SK-N-SH (cell line): Measurements from ENCODE around the gene KIAA1210. TPM values are rescaled to one million over a fixed set of nuclear protein-coding genes. Genes with fewer than 3 reads are reported as not detected.

Experiments used
- CTCF ChIA-PET: fragments of 300-600, 350-600 bp; formaldehyde crosslinking; extraction: SDS; loops from one replicate; lab custom pipeline; 2021; lab: Yijun Ruan, JAX
- POLR2A ChIA-PET: fragments of 350-600 bp; sonication (Branson Sonifier 250); formaldehyde crosslinking; extraction: SDS; loops from one replicate; lab custom pipeline; 2020; ENCODE audit warnings: antibody characterized with exemption, inconsistent platforms; lab: Yijun Ruan, JAX
- DNase-seq: peaks from one replicate; pipeline ENCODE4 v3.0.0; 2012
- H2AFZ ChIP-seq: fragments of 200-600 bp; sonication (generic); 2 replicates; pipeline ENCODE4 v1.8.1; 2016; ENCODE audit warnings: antibody characterized with exemption, mild to moderate bottlenecking, low read depth
- H3F3A ChIP-seq: fragments of 200-600 bp; sonication (generic); replicated peaks from 2 replicates; pipeline ENCODE3; 2016; ENCODE audit warnings: antibody characterized with exemption, mild to moderate bottlenecking; ENCODE audit not compliant: insufficient read depth
- H3K27ac ChIP-seq, 2 experiments: fragments of 200-500 bp in 1 of 2; fragments of 200-600 bp in 1 of 2; sonication (Bioruptor generic) in 1 of 2; sonication (generic), shearing (Covaris generic) in 1 of 2; 2 replicates each; pipeline versions ENCODE4 v1.5.1 to v1.6.1; 2014 to 2016; ENCODE audit warnings: low read depth in 2 of 2, inconsistent platforms in 1 of 2, low read length in 1 of 2, mild to moderate bottlenecking in 1 of 2, mixed read lengths in 1 of 2
- H3K27me3 ChIP-seq: fragments of 200-600 bp; sonication (generic), shearing (Covaris generic); 2 replicates; pipeline ENCODE4 v1.6.1; 2016; ENCODE audit warnings: mixed run types; ENCODE audit not compliant: insufficient read depth
- H3K36me3 ChIP-seq, 2 experiments: fragments of 200-500 bp in 1 of 2; fragments of 200-600 bp in 1 of 2; sonication (Bioruptor generic) in 1 of 2; sonication (generic) in 1 of 2; replicated peaks in 1 of 2; 2 replicates each; pipeline versions ENCODE3 to v1.5.1; 2014 to 2016; ENCODE audit warnings: low read length in 1 of 2, mild to moderate bottlenecking in 1 of 2; ENCODE audit not compliant: insufficient read depth in 2 of 2, control insufficient read depth in 1 of 2
- H3K4me1 ChIP-seq, 2 experiments: fragments of 200-500 bp in 1 of 2; fragments of 200-600 bp in 1 of 2; sonication (Bioruptor generic) in 1 of 2; sonication (generic), shearing (Covaris generic) in 1 of 2; 2 replicates each; pipeline versions ENCODE4 v1.5.1 to v1.6.1; 2014 to 2016; ENCODE audit warnings: low read depth in 1 of 2, low read length in 1 of 2, mixed run types in 1 of 2; ENCODE audit not compliant: insufficient read depth in 2 of 2, control insufficient read depth in 1 of 2
- H3K4me2 ChIP-seq: fragments of 200-600 bp; sonication (generic), shearing (Covaris generic); 2 replicates; pipeline ENCODE4 v1.6.1; 2017; ENCODE audit warnings: mixed run types
- H3K4me3 ChIP-seq, 2 experiments: fragments of 200-500 bp in 1 of 2; fragments of 200-600 bp in 1 of 2; sonication (Bioruptor generic) in 1 of 2; sonication (generic), shearing (Covaris generic) in 1 of 2; 2 replicates each; pipeline versions ENCODE4 v1.5.1 to v1.8.1; 2014 to 2016; ENCODE audit warnings: low read depth in 2 of 2, inconsistent platforms in 1 of 2, low read length in 1 of 2, mild to moderate bottlenecking in 1 of 2, mixed read lengths in 1 of 2, moderate library complexity in 1 of 2
- H3K79me2 ChIP-seq: fragments of 200-600 bp; sonication (generic); 2 replicates; pipeline ENCODE4 v1.8.1; 2017; ENCODE audit warnings: mild to moderate bottlenecking; ENCODE audit not compliant: insufficient read depth
- H3K9ac ChIP-seq: fragments of 200-600 bp; sonication (generic); 2 replicates; pipeline ENCODE4 v1.6.1; 2017; ENCODE audit warnings: mixed run types
- H3K9me2 ChIP-seq: fragments of 200-600 bp; sonication (generic); 2 replicates; pipeline ENCODE4 v1.6.1; 2017; ENCODE audit warnings: mixed run types
- H3K9me3 ChIP-seq: fragments of 200-600 bp; sonication (generic); 2 replicates; pipeline ENCODE4 v1.6.1; 2017; ENCODE audit warnings: mixed run types, mild to moderate bottlenecking, moderate library complexity
- H4K20me1 ChIP-seq: fragments of 200-600 bp; sonication (generic); 2 replicates; pipeline ENCODE4 v1.6.1; 2017; ENCODE audit warnings: mild to moderate bottlenecking, mixed run types; ENCODE audit not compliant: insufficient read depth
- EZH2phosphoT487 ChIP-seq: fragments of 200-600 bp; sonication (generic); IDR thresholded peaks from 2 replicates; pipeline ENCODE4 v1.6.1; 2017; ENCODE audit warnings: low read depth, mixed run types, mild to moderate bottlenecking, antibody characterized with exemption, moderate library complexity, borderline replicate concordance
- FOXJ3 ChIP-seq: sonication (generic); formaldehyde crosslinking; IDR thresholded peaks from 2 replicates; pipeline ENCODE4 v1.5.1; 2020; ENCODE audit warnings: mild to moderate bottlenecking, missing genetic modification reagents
- MAX ChIP-seq: IDR thresholded peaks from 2 replicates; pipeline ENCODE4 v1.4.0; 2012; ENCODE audit warnings: low read depth
- MEF2A ChIP-seq: IDR thresholded peaks from 2 replicates; pipeline ENCODE4 v1.4.0; 2012; ENCODE audit warnings: low read depth, borderline replicate concordance
- NFIC ChIP-seq: IDR thresholded peaks from 2 replicates; pipeline ENCODE4 v1.4.0; 2012; ENCODE audit warnings: borderline replicate concordance
- RCOR1 ChIP-seq: fragments of 150-350 bp; IDR thresholded peaks from 2 replicates; pipeline ENCODE4 v1.6.1; 2017; ENCODE audit warnings: antibody characterized with exemption, low read length
- RXRA ChIP-seq: IDR thresholded peaks from 2 replicates; pipeline ENCODE4 v1.4.0; 2012; ENCODE audit warnings: low read depth, mild to moderate bottlenecking, borderline replicate concordance
- TCF12 ChIP-seq: IDR thresholded peaks from 2 replicates; pipeline ENCODE4 v1.4.0; 2012
- WGBS: methylation state at CpG from one replicate; pipeline ENCODE4 v1.1.6; 2017; ENCODE audit warnings: low lambda C conversion rate; 5-methylcytosine and 5-hydroxymethylcytosine counted together
- polyA plus RNA-seq, 3 experiments: library from polyadenylated mRNA; depleted of rRNA; stranded (reverse); fragments of >200 nt; gene quantifications; 2 replicates each; pipeline ENCODE4 v1.2.3, GENCODE V29; 2012
- TF ChIP-seq, protein P1 (sequence below): IDR thresholded peaks from 2 replicates; pipeline ENCODE4; 2012
- TF ChIP-seq, protein P2 (sequence below): IDR thresholded peaks from 2 replicates; pipeline ENCODE4 v1.4.0; 2012; ENCODE audit warnings: low read depth, borderline replicate concordance

Gene KIAA1210
- polyA plus RNA-seq, 1 of the 3 experiments (the other 2 are of a cell fraction) = not detected

DNA sequence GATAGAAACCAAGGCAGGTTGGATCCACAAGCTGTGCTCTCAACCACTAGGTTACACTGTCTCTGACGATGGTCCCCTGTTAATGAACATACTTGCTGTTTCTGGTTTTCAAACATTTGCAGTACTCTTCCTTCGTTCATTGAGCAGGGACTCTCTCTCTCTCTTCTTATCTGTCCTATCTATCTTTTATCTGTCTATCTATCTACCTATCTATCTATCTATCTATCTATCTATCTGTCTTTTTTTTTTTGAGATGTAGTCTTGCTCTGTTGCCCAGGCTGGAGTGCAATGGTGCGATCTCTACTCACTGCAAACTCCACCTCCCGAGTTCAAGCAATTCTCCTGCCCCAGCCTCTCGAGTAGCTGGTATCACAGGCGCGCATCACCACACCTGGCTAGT lies 64.2 kb downstream of the KIAA1210 start:
- H3K36me3 ChIP-seq = no peaks in the 10 kb centered on the region
- TF ChIP-seq EZH2phosphoT487 = no peak
- no peak for TF ChIP-seq RCOR1
- no peak for TF ChIP-seq FOXJ3
- TF ChIP-seq MEF2A = no peak
- TF ChIP-seq RXRA = no peak
- TF ChIP-seq, all 33 proteins: peak for 0
- Histone ChIP-seq H2AFZ (no peak overlapping the region), H3K27me3 (no peaks in the 10 kb centered on the region), H3K27ac (no peak overlapping the region), H3K9me2 (no peaks in the 10 kb centered on the region), H3F3A (no peaks in the 10 kb centered on the region), H3K9me3 (no peaks in the 10 kb centered on the region), H3K79me2 (no peaks in the 10 kb centered on the region), H3K9ac (no peak overlapping the region), H3K4me3 (no peak overlapping the region), H3K4me2 (no peak overlapping the region), H3K4me1 (no peaks in the 10 kb centered on the region), H4K20me1 (no peaks in the 10 kb centered on the region)
- ChIA-PET POLR2A (no interaction called here), CTCF (no interaction called here)
- DNase-seq = no peak
- WGBS = 50% methylated on average over 7 of the region's 7 CpGs

GRCh38 chrX:119062750-119063374 lies 64.8 kb downstream of the KIAA1210 start:
- TF ChIP-seq EZH2phosphoT487 (no peak), TCF12 (0 out of 2 replicates have a peak, but pooled peaks have one; percentile 30)
- TF ChIP-seq, protein P1, sequence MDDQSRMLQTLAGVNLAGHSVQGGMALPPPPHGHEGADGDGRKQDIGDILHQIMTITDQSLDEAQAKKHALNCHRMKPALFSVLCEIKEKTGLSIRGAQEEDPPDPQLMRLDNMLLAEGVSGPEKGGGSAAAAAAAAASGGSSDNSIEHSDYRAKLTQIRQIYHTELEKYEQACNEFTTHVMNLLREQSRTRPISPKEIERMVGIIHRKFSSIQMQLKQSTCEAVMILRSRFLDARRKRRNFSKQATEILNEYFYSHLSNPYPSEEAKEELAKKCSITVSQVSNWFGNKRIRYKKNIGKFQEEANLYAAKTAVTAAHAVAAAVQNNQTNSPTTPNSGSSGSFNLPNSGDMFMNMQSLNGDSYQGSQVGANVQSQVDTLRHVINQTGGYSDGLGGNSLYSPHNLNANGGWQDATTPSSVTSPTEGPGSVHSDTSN = peak; percentile 2; the same call in 1 of the 2 replicates
- Histone ChIP-seq H3K9ac (no peak overlapping the region), H3K4me2 (no peak overlapping the region), H3K9me3 (no peaks in the 10 kb centered on the region), H3K27ac (no peak overlapping the region), H2AFZ (no peak overlapping the region), H3F3A (no peaks in the 10 kb centered on the region), H4K20me1 (no peaks in the 10 kb centered on the region), H3K27me3 (no peaks in the 10 kb centered on the region), H3K9me2 (no peaks in the 10 kb centered on the region), H3K4me3 (no peak overlapping the region), H3K36me3 (no peaks in the 10 kb centered on the region), H3K79me2 (no peaks in the 10 kb centered on the region), H3K4me1 (no peaks in the 10 kb centered on the region)
- CTCF ChIA-PET = no interaction called here
- 17% methylated on average over 6 of the region's 6 CpGs for WGBS
- POLR2A ChIA-PET = no interaction called here
- DNase-seq = no peak

DNA sequence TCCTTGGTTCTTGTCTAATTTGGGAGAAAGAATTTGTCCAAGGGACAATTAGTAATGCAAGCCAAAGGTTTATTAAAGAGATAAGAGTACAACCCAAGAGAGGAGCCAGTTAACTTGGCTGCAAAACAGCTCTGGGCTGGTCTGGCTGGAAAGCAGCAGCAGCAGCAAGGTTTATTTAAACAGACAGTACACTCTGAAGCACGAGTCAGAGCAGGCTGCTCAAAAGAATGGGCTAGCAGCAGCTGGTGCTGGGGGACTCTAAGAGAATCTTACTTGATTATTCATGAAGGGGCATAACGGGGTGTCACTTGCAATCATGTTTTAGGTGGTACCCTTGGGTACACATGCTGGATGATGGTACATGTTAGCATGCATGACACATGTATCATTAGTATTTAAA lies 71.9 kb downstream of the KIAA1210 start:
- Histone ChIP-seq H3K9ac (no peak overlapping the region), H4K20me1 (no peaks in the 10 kb centered on the region), H3K4me1 (no peaks in the 10 kb centered on the region), H2AFZ (no peak overlapping the region), H3K27me3 (no peaks in the 10 kb centered on the region), H3K36me3 (no peaks in the 10 kb centered on the region), H3K9me3 (no peaks in the 10 kb centered on the region), H3K79me2 (no peaks in the 10 kb centered on the region), H3F3A (no peaks in the 10 kb centered on the region), H3K4me3 (no peak overlapping the region), H3K27ac (no peak overlapping the region), H3K4me2 (no peak overlapping the region), H3K9me2 (no peaks in the 10 kb centered on the region)
- TF ChIP-seq MEF2A = no peak
- no peak for TF ChIP-seq NFIC
- TF ChIP-seq, protein P2, sequence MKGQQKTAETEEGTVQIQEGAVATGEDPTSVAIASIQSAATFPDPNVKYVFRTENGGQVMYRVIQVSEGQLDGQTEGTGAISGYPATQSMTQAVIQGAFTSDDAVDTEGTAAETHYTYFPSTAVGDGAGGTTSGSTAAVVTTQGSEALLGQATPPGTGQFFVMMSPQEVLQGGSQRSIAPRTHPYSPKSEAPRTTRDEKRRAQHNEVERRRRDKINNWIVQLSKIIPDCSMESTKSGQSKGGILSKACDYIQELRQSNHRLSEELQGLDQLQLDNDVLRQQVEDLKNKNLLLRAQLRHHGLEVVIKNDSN = no peak
- TF ChIP-seq MAX = no peak
- ChIA-PET CTCF (interaction anchor here (1.1 kb wide), 1 partner anchor 10 kb away, joined by 3 read pairs; no protein-coding TSS in a partner anchor), POLR2A (no interaction called here)
- DNase-seq = no peak
- 18% methylated on average over 2 of the region's 2 CpGs for WGBS
